GM20431 (cell line): ENCODE data around the gene PLCXD1.
"Not testable (repeated sequence)": the region's sequence is repeated elsewhere in the genome, so short reads cannot be mapped to it uniquely, and the experiment has no call there.

Experiments used
- in situ Hi-C: fragments of 300-500 bp; cut with MseI, MboI; formaldehyde crosslinking; loops from one replicate; pipeline ENCODE4 v1.15.0; 2020; ENCODE audit warnings: low sequenced_read_pairs; ENCODE audit not compliant: unreplicated experiment

PLCXD1 gene

GRCh38 chrX:290476-291166, 9.4 kb downstream of the PLCXD1 start:
- in situ Hi-C loops, result no loop called here

DNA sequence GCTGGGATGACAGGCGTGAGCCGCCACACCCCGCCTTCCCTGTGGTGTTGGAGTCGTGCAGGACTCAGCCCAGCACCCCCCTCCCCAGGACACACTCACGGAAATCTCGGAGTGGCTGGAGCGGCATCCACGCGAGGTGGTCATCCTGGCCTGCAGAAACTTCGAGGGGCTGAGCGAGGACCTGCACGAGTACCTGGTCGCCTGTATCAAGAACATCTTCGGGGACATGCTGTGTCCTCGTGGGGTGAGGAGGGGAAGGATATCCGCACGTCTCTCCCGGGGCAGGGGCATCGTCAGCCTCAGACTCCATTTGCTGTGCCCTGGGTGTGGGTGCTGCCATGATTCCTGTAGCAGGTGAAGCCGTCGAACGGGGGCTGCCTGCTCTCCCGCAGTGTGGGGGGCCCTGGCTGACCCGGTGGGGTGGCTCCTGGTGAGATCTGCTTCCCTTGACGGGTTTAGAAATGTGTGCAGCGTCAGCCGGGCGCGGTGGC, 10.3 kb downstream of the PLCXD1 start:
- in situ Hi-C loops, result no loop called here

GRCh38 chrX:292900-293897, 12.0 kb downstream of the PLCXD1 start:
- in situ Hi-C loops, result no loop called here

DNA sequence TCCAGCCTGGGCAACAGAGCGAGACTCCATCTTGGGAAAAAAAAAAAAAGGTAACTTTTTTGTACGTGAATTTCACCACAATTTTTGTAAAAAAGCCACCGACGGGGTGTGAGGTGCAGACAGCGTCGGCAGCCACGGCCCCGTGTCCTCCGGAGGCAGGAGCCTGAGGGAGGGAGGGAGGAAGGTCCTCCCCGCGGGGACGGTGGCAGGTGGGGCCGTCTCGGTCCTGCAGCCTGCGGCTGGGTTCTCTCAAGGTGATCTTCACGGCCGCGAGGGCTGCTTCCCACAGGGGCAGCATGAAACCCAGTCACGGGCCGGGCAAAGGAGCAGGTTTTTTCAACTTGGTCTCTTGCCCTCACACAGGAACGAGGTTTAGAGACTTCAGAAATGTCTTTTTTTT, 14.0 kb downstream of the PLCXD1 start:
- in situ Hi-C loops, result no loop called here

DNA sequence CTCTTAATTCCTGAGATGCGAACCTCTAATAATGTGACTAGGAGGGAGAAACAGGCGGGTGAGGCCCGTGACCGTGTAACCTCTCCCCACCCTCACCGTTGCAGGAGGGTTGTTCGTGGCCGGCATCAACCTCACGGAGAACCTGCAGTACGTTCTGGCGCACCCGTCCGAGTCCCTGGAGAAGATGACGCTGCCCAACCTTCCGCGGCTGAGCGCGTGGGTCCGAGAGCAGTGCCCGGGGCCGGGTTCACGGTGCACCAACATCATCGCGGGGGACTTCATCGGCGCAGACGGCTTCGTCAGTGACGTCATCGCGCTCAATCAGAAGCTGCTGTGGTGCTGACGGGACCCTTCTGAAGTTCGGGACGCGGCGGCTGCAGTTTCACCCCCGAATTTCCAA, 17.8 kb downstream of the PLCXD1 start:
- in situ Hi-C loops, result no loop called here

- in situ Hi-C loops, result no loop called here
These were observed 19.2 kb downstream of the PLCXD1 start for GRCh38 chrX:300334-300733.

GRCh38 chrX:302975-303374, 21.8 kb downstream of the PLCXD1 start:
- in situ Hi-C loops, result no loop called here

GRCh38 chrX:305781-306613, 24.8 kb downstream of the PLCXD1 start:
- in situ Hi-C loops, result not testable (repeated sequence)

DNA sequence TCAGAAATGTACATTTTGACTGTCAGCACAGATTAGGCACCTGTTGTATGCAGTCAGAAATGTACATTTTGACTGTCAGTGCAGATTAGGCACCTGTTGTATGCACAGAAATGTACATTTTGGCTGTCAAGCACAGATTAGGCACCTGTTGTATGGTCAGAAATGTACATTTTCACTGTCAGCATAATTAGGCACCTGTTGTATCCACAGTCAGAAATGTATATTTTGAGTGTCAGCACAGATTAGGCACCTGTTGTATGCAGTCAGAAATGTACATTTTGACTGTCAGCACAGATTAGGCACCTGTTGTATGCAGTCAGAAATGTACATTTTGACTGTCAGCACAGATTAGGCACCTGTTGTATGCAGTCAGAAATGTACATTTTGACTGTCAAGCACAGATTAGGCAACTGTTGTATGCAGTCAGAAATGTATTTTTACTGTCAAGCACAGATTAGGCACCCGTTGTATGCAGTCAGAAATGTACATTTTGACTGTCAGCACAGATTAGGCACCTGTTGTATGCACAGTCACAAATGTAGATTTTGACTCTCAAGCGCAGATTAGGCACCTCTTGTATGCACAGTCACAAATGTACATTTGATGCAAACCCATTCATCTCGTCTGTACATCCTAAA, 25.6 kb downstream of the PLCXD1 start:
- in situ Hi-C loops, result not testable (repeated sequence)

GRCh38 chrX:307261-308111, 26.3 kb downstream of the PLCXD1 start:
- in situ Hi-C loops, result no loop called here

DNA sequence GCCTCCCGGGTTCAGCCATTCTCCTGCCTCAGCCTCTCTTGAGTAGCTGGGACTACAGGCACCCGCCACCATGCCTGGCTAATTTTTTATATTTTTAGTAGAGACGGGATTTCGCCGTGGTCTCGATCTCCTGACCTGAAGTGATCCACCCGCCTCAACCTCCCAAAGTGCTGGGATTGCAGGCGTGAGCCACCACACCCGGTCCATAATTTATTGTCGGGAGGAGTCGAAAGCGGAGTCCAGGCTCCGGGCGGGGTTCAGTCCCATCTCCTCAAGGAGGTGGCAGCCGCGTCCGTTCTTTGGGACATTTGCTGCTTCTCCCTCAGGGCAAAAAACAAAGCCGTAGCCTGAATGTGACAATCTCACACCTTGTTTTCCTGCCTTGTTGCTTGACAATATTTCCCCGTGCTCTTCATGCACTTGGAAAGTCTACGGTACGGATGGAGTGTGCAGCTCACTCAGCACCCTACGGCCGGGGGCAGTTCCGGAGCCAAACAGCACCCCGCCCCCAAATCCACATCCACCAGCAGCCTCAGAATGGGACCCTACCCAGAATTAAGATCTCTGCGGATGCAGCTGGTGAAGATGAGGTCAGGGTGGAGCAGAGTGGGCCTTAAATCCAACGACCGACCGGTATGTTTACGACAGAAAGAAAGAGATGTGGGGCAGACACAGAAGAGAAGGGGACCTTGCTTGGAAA, 27.8 kb downstream of the PLCXD1 start:
- in situ Hi-C loops, result no loop called here

- in situ Hi-C loops, result no loop called here
These were observed 29.5 kb downstream of the PLCXD1 start for GRCh38 chrX:310621-311155.

- in situ Hi-C loops, result no loop called here
These were observed 30.3 kb downstream of the PLCXD1 start for GRCh38 chrX:311156-312129.

- in situ Hi-C loops, result no loop called here
These were observed 31.6 kb downstream of the PLCXD1 start for GRCh38 chrX:312621-313331.

- in situ Hi-C loops, result no loop called here
These were observed 32.4 kb downstream of the PLCXD1 start for GRCh38 chrX:313546-313945.

- in situ Hi-C loops, result no loop called here
These were observed 32.9 kb downstream of the PLCXD1 start for GRCh38 chrX:314049-314448.
